ENCODE data around the gene MTM1. TPM values are rescaled to one million over a fixed set of nuclear protein-coding genes. Genes with fewer than 3 reads are reported as not detected.

The MTM1 gene
- 10 to 100 TPM; 13.8 to 16.9 (median 15.2) TPM for total RNA-seq
- polyA plus RNA-seq, result 4.0 TPM
- long read RNA-seq, donor 1, transcript MTM1-203 (15 exons, 3,593 nt), result major isoform, 27 of 39 reads
- long read RNA-seq, donor 1, partial matches to known transcripts, result 6 of 39 reads
- long read RNA-seq, donor 1, other reads (novel, unspliced or antisense), result 6 of 39 reads
- long read RNA-seq, donor 2, transcript MTM1-203 (15 exons, 3,593 nt), result major isoform, 6 of 10 reads
- long read RNA-seq, donor 2, partial matches to known transcripts, result 0 of 10 reads
- long read RNA-seq, donor 2, other reads (novel, unspliced or antisense), result 4 of 10 reads
- long read RNA-seq, donor 3, transcript MTM1-203 (15 exons, 3,593 nt), result major isoform, 75 of 97 reads
- long read RNA-seq, donor 3, partial matches to known transcripts, result 5 of 97 reads
- long read RNA-seq, donor 3, other reads (novel, unspliced or antisense), result 17 of 97 reads
- long read RNA-seq, donor 4, transcript MTM1-203 (15 exons, 3,593 nt), result major isoform, 11 of 16 reads
- long read RNA-seq, donor 4, partial matches to known transcripts, result 4 of 16 reads
- long read RNA-seq, donor 4, other reads (novel, unspliced or antisense), result 1 of 16 reads

- H3K27me3 ChIP-seq (ENCODE audit: control insufficient read depth, insufficient read depth), result no peaks in the 10 kb centered on the region
- under 1% methylated on average over 80 of the region's 89 CpGs for WGBS
- intact Hi-C loops (cut with DNase I), result no loop called here
- ATAC-seq (peak; percentile 99), DNase-seq (peak; percentile 95 to 98 (median 98))
- H3K4me3 ChIP-seq (ENCODE audit: low read length), result peak within 1 kb of the TSS; percentile 80
- no peaks in the 10 kb centered on the region for H3K9me3 ChIP-seq (ENCODE audit: control insufficient read depth, low read length)
- H3K27ac ChIP-seq (ENCODE audit: low read length), result peak within 1 kb of the TSS; percentile 93
- peaks cover 7% of the 10 kb centered on the region for H3K4me1 ChIP-seq (ENCODE audit: control insufficient read depth, insufficient read depth, low read length)
These were observed at the start of gene MTM1 for GRCh38 chrX:150568320-150569154. TSS of gene MTM1 (plus strand) at chrX:150568621. CDS start at chrX:150592615, 23,994 bp downstream.

GRCh38 chrX:150522494-150522893 lies 45.9 kb upstream of the MTM1 start:
- intact Hi-C loops (cut with DNase I), result no loop called here
- ATAC-seq, result no peak

GRCh38 chrX:150525061-150525919 lies 43.1 kb upstream of the MTM1 start:
- WGBS, result 74% methylated on average over 10 of the region's 10 CpGs
- H3K27ac ChIP-seq (ENCODE audit: low read length), result no peak overlapping the region
- peak; percentile 63 to 84 for ATAC-seq
- H3K9me3 ChIP-seq (ENCODE audit: control insufficient read depth, low read length), result no peaks in the 10 kb centered on the region
- no peak overlapping the region for H3K4me3 ChIP-seq (ENCODE audit: low read length)
- DNase-seq, result peak; percentile 39 to 78 (median 76)
- no peaks in the 10 kb centered on the region for H3K27me3 ChIP-seq (ENCODE audit: control insufficient read depth, insufficient read depth)
- peaks cover 8% of the 10 kb centered on the region for H3K4me1 ChIP-seq (ENCODE audit: control insufficient read depth, insufficient read depth, low read length)
- intact Hi-C loops (cut with DNase I), result no loop called here

More at GRCh38 chrX:150522494-150522893, 45.9 kb upstream of the MTM1 start:
- no peaks in the 10 kb centered on the region for H3K9me3 ChIP-seq (ENCODE audit: control insufficient read depth, low read length)
- 93% methylated on average over 2 of the region's 2 CpGs for WGBS
- DNase-seq, result no peak
- H3K27me3 ChIP-seq (ENCODE audit: control insufficient read depth, insufficient read depth), result no peaks in the 10 kb centered on the region
- H3K4me1 ChIP-seq (ENCODE audit: control insufficient read depth, insufficient read depth, low read length), result peaks cover 6% of the 10 kb centered on the region
- no peak overlapping the region for H3K27ac ChIP-seq (ENCODE audit: low read length)
- H3K4me3 ChIP-seq (ENCODE audit: low read length), result no peak overlapping the region

- H3K27ac ChIP-seq (ENCODE audit: low read length), result no peak overlapping the region
- H3K4me3 ChIP-seq (ENCODE audit: low read length), result no peak overlapping the region
- intact Hi-C loops (cut with DNase I), result no loop called here
- no peaks in the 10 kb centered on the region for H3K9me3 ChIP-seq (ENCODE audit: control insufficient read depth, low read length)
- ATAC-seq (no peak), DNase-seq (no peak)
- peaks cover 8% of the 10 kb centered on the region for H3K4me1 ChIP-seq (ENCODE audit: control insufficient read depth, insufficient read depth, low read length)
- whole genome bisulfite sequencing, result 80% methylated on average over 7 of the region's 7 CpGs
- H3K27me3 ChIP-seq (ENCODE audit: control insufficient read depth, insufficient read depth), result no peaks in the 10 kb centered on the region
These were observed 41.7 kb upstream of the MTM1 start for GRCh38 chrX:150526692-150527091.

GRCh38 chrX:150527108-150527507 lies 41.3 kb upstream of the MTM1 start:
- Histone ChIP-seq H3K9me3 (ENCODE audit: control insufficient read depth, low read length) (no peaks in the 10 kb centered on the region), H3K4me3 (ENCODE audit: low read length) (no peak overlapping the region), H3K27me3 (ENCODE audit: control insufficient read depth, insufficient read depth) (no peaks in the 10 kb centered on the region), H3K4me1 (ENCODE audit: control insufficient read depth, insufficient read depth, low read length) (peaks cover 8% of the 10 kb centered on the region), H3K27ac (ENCODE audit: low read length) (no peak overlapping the region)
- ATAC-seq, result no peak
- intact Hi-C loops (cut with DNase I), result no loop called here
- no peak for DNase-seq
- 73% methylated on average over 3 of the region's 3 CpGs for WGBS

- no peaks in the 10 kb centered on the region for H3K27me3 ChIP-seq (ENCODE audit: control insufficient read depth, insufficient read depth)
- no peak for ATAC-seq
- DNase-seq, result no peak
These were observed 38.8 kb upstream of the MTM1 start for GRCh38 chrX:150529587-150529986.

GRCh38 chrX:150530821-150531220 lies 37.6 kb upstream of the MTM1 start:
- DNase-seq (no peak), ATAC-seq (no peak)
- intact Hi-C loops (cut with DNase I), result no loop called here
- Histone ChIP-seq H3K4me3 (ENCODE audit: low read length) (no peak overlapping the region), H3K27ac (ENCODE audit: low read length) (no peak overlapping the region), H3K4me1 (ENCODE audit: control insufficient read depth, insufficient read depth, low read length) (peaks cover 2% of the 10 kb centered on the region), H3K9me3 (ENCODE audit: control insufficient read depth, low read length) (no peaks in the 10 kb centered on the region), H3K27me3 (ENCODE audit: control insufficient read depth, insufficient read depth) (no peaks in the 10 kb centered on the region)
- WGBS, result 77% methylated on average over 7 of the region's 7 CpGs

More at GRCh38 chrX:150529587-150529986, 38.8 kb upstream of the MTM1 start:
- 100% methylated on average over 3 of the region's 3 CpGs for WGBS
- H3K4me3 ChIP-seq (ENCODE audit: low read length), result no peak overlapping the region
- intact Hi-C loops (cut with DNase I), result no loop called here
- H3K9me3 ChIP-seq (ENCODE audit: control insufficient read depth, low read length), result no peaks in the 10 kb centered on the region
- H3K27ac ChIP-seq (ENCODE audit: low read length), result no peak overlapping the region
- H3K4me1 ChIP-seq (ENCODE audit: control insufficient read depth, insufficient read depth, low read length), result peaks cover 8% of the 10 kb centered on the region

GRCh38 chrX:150531467-150531866 lies 37.0 kb upstream of the MTM1 start:
- ATAC-seq, result no peak
- WGBS, result 89% methylated on average over 4 of the region's 4 CpGs

GRCh38 chrX:150533863-150534262 lies 34.6 kb upstream of the MTM1 start:
- Histone ChIP-seq H3K27ac (ENCODE audit: low read length) (no peak overlapping the region), H3K27me3 (ENCODE audit: control insufficient read depth, insufficient read depth) (no peaks in the 10 kb centered on the region), H3K4me1 (ENCODE audit: control insufficient read depth, insufficient read depth, low read length) (no peaks in the 10 kb centered on the region), H3K4me3 (ENCODE audit: low read length) (no peak overlapping the region), H3K9me3 (ENCODE audit: control insufficient read depth, low read length) (no peaks in the 10 kb centered on the region)
- WGBS, result 79% methylated on average over 3 of the region's 3 CpGs
- ATAC-seq (no peak), DNase-seq (no peak)
- intact Hi-C loops (cut with DNase I), result no loop called here

More at GRCh38 chrX:150531467-150531866, 37.0 kb upstream of the MTM1 start:
- no peak overlapping the region for H3K27ac ChIP-seq (ENCODE audit: low read length)
- intact Hi-C loops (cut with DNase I), result no loop called here
- H3K27me3 ChIP-seq (ENCODE audit: control insufficient read depth, insufficient read depth), result no peaks in the 10 kb centered on the region
- DNase-seq, result no peak
- H3K9me3 ChIP-seq (ENCODE audit: control insufficient read depth, low read length), result no peaks in the 10 kb centered on the region
- H3K4me3 ChIP-seq (ENCODE audit: low read length), result no peak overlapping the region
- H3K4me1 ChIP-seq (ENCODE audit: control insufficient read depth, insufficient read depth, low read length), result peaks cover 2% of the 10 kb centered on the region

GRCh38 chrX:150536455-150537116 lies 31.8 kb upstream of the MTM1 start:
- Histone ChIP-seq H3K9me3 (ENCODE audit: control insufficient read depth, low read length) (no peaks in the 10 kb centered on the region), H3K4me1 (ENCODE audit: control insufficient read depth, insufficient read depth, low read length) (no peaks in the 10 kb centered on the region), H3K4me3 (ENCODE audit: low read length) (no peak overlapping the region), H3K27ac (ENCODE audit: low read length) (no peak overlapping the region), H3K27me3 (ENCODE audit: control insufficient read depth, insufficient read depth) (no peaks in the 10 kb centered on the region)
- intact Hi-C loops (cut with DNase I), result no loop called here
- ATAC-seq, result no peak
- no peak for DNase-seq
- 74% methylated on average over 8 of the region's 8 CpGs for WGBS
